A549 treated with ZK216348 at 1 μM for 4 hours (cell line): Measurements from ENCODE around the gene NFE2L1. TPM values are rescaled to one million over a fixed set of nuclear protein-coding genes. Genes with fewer than 3 reads are reported as not detected.

Experiments used
- total RNA-seq: library from RNA; stranded (reverse); fragments of 200-300 nt; extraction: Qiagen RNA extraction; gene quantifications from 5 replicates; pipeline ENCODE4 v1.2.3, GENCODE V29; 2022; ENCODE audit warnings: low read depth

The NFE2L1 gene
- 95.6 to 133 TPM (median 117 TPM) in 5 replicates for total RNA-seq

GRCh38 chr17:48047741-48048383 is at the start of gene NFE2L1:
Gene NFE2L1 (plus strand): TSS chr17:48048359. CDS start chr17:48051119, 2,760 bp downstream.

GRCh38 chr17:48037036-48037837 is 10.9 kb upstream of the NFE2L1 start, which contains the start of gene COPZ2:
Gene COPZ2 (minus strand): TSS chr17:48037797. CDS start chr17:48037777, 20 bp downstream.

GRCh38 chr17:48101012-48101720 is 53.0 kb downstream of the NFE2L1 start, which contains the start of gene CBX1:
Gene CBX1 (minus strand): TSS chr17:48101478. CDS start chr17:48077004, 24,474 bp downstream.

GRCh38 chr17:48107137-48108055 is 59.2 kb downstream of the NFE2L1 start, which contains the start of gene SNX11:
Gene SNX11 (plus strand): TSS chr17:48107766. CDS start chr17:48112044, 4,278 bp downstream.

Other genes with a start within 250 kb of the NFE2L1 start
- gene OSBPL7, start 226.6 kb upstream of the NFE2L1 start, total RNA-seq = 7.8 to 14.6 TPM (median 10.1 TPM) in 5 replicates
- 80.8 to 92.7 TPM (median 88.3 TPM) in 5 replicates for gene MRPL10, start 216.8 kb upstream of the NFE2L1 start, total RNA-seq
- 3.1 to 4.2 TPM (median 3.9 TPM) in 5 replicates for gene LRRC46, start 216.7 kb upstream of the NFE2L1 start, total RNA-seq
- 22.2 to 41.6 TPM (median 36.4 TPM) in 5 replicates for gene SCRN2, start 207.1 kb upstream of the NFE2L1 start, total RNA-seq
- gene SP6, start 197.2 kb upstream of the NFE2L1 start, total RNA-seq = 2.9 to 4.1 TPM (median 3.8 TPM) in 5 replicates
- gene SP2, start 152.1 kb upstream of the NFE2L1 start, total RNA-seq = 13.4 to 18.7 TPM (median 17.3 TPM) in 5 replicates
- gene PNPO, start 106.8 kb upstream of the NFE2L1 start, total RNA-seq = 20.5 to 26.4 TPM (median 21.4 TPM) in 5 replicates
- gene PRR15L, start 90.5 kb upstream of the NFE2L1 start, total RNA-seq = 1.0 to 2.1 TPM (median 1.5 TPM) in 5 replicates
- gene CDK5RAP3, start 77.2 kb upstream of the NFE2L1 start, total RNA-seq = 97.6 to 124 TPM (median 112 TPM) in 5 replicates
- gene COPZ2, start 10.6 kb upstream of the NFE2L1 start, total RNA-seq = 11.8 to 17.3 TPM (median 16.5 TPM) in 5 replicates
- 85.2 to 116 TPM (median 89.7 TPM) in 5 replicates for gene CBX1, start 53.1 kb downstream of the NFE2L1 start, total RNA-seq
- gene SNX11, start 59.4 kb downstream of the NFE2L1 start, total RNA-seq = 26.1 to 28.3 TPM (median 26.7 TPM) in 5 replicates